MM.1S (cell line): ENCODE results near the gene PCDHA8.
"Not testable (repeated sequence)": the region's sequence is repeated elsewhere in the genome, so short reads cannot be mapped to it uniquely, and the experiment has no call there.

Source experiments
- DNase-seq: peaks from one replicate; pipeline ENCODE4 v3.0.0-alpha.2; 2015
- H2AFZ ChIP-seq: fragments of 300-600 bp; sonication (generic); 2 replicates; pipeline ENCODE4 v1.6.0; 2016; ENCODE audit warnings: antibody characterized with exemption, low read length
- H3F3A ChIP-seq: fragments of 300-600 bp; sonication (generic); 2 replicates; pipeline ENCODE4 v1.6.1; 2016; ENCODE audit warnings: mild to moderate bottlenecking, antibody characterized with exemption, low read length, moderate library complexity, mixed read lengths; ENCODE audit not compliant: insufficient read depth
- H3K27ac ChIP-seq: fragments of 300-600 bp; sonication (generic); 2 replicates; pipeline ENCODE4 v1.5.1; 2016; ENCODE audit warnings: mild to moderate bottlenecking, low read length
- H3K27me3 ChIP-seq: fragments of 300-600 bp; sonication (generic); replicated peaks from 2 replicates; pipeline ENCODE4 v1.6.0; 2016; ENCODE audit warnings: low read length; ENCODE audit not compliant: insufficient read depth
- H3K36me3 ChIP-seq: fragments of 300-600 bp; sonication (generic); replicated peaks from 2 replicates; pipeline ENCODE4 v1.6.1; 2016; ENCODE audit warnings: mild to moderate bottlenecking, low read length, mixed read lengths; ENCODE audit not compliant: insufficient read depth
- H3K4me1 ChIP-seq: fragments of 300-600 bp; sonication (generic); 2 replicates; pipeline ENCODE4 v1.6.1; 2016; ENCODE audit warnings: low read length, mixed read lengths
- H3K4me2 ChIP-seq: fragments of 300-600 bp; sonication (generic); 2 replicates; pipeline ENCODE4 v1.6.0; 2016; ENCODE audit warnings: low read depth, low read length
- H3K4me3 ChIP-seq: fragments of 300-600 bp; sonication (generic); 2 replicates; pipeline ENCODE4 v1.5.1; 2016; ENCODE audit warnings: low read length, mixed read lengths
- H3K79me2 ChIP-seq: fragments of 300-600 bp; sonication (generic); 2 replicates; pipeline ENCODE4 v1.6.1; 2016; ENCODE audit warnings: mixed run types, low read length, mixed read lengths
- H3K9ac ChIP-seq: fragments of 300-600 bp; sonication (generic); 2 replicates; pipeline ENCODE4 v1.6.1; 2016; ENCODE audit warnings: low read length, mixed read lengths
- H3K9me2 ChIP-seq: fragments of 300-600 bp; sonication (generic); replicated peaks from 2 replicates; pipeline ENCODE4 v1.6.1; 2016; ENCODE audit warnings: mild to moderate bottlenecking, low read length, mixed read lengths; ENCODE audit not compliant: insufficient read depth
- H3K9me3 ChIP-seq: fragments of 300-600 bp; sonication (generic); replicated peaks from 2 replicates; pipeline ENCODE4 v1.6.1; 2016; ENCODE audit warnings: mild to moderate bottlenecking, low read length, mixed read lengths; ENCODE audit not compliant: insufficient read depth
- H4K20me1 ChIP-seq: fragments of 300-600 bp; sonication (generic); 2 replicates; pipeline ENCODE4 v1.6.1; 2016; ENCODE audit warnings: mild to moderate bottlenecking, low read length, moderate library complexity, mixed read lengths; ENCODE audit not compliant: insufficient read depth
- EZH2 ChIP-seq: fragments of 300-600 bp; sonication (generic); optimal IDR thresholded peaks from 2 replicates; pipeline ENCODE3; 2017; ENCODE audit warnings: low read depth, mild to moderate bottlenecking, antibody characterized with exemption, low read length, mixed read lengths
- EZH2phosphoT487 ChIP-seq: fragments of 300-600 bp; sonication (generic); IDR thresholded peaks from 2 replicates; pipeline ENCODE4 v1.6.1; 2018; ENCODE audit warnings: antibody characterized with exemption, low read length
- TF ChIP-seq, protein P1 (sequence below): fragments of 300-600 bp; sonication (generic); IDR thresholded peaks from 2 replicates; pipeline ENCODE4 v1.5.1; 2016; ENCODE audit warnings: antibody characterized with exemption, low read length, mixed read lengths

The PCDHA8 gene

DNA sequence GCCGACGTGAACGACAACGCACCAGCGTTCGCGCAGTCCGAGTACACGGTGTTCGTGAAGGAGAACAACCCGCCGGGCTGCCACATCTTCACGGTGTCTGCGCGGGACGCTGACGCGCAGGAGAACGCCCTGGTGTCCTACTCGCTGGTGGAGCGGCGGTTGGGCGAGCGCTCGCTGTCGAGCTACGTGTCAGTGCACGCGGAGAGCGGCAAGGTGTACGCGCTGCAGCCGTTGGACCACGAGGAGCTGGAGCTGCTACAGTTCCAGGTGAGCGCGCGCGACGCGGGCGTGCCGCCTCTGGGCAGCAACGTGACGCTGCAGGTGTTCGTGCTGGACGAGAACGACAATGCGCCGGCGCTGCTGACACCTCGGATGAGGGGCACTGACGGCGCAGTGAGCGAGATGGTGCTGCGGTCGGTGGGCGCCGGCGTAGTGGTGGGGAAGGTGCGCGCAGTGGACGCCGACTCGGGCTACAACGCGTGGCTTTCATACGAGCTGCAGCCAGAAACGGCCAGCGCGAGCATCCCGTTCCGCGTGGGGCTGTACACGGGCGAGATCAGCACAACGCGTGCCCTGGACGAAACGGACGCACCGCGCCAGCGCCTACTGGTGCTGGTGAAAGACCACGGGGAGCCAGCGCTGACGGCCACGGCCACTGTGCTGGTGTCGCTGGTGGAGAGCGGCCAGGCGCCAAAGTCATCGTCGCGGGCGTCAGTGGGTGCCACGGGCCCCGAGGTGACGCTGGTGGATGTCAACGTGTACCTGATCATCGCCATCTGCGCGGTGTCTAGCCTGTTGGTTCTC lies 9.0 kb downstream of the PCDHA8 start:
- H3K79me2 ChIP-seq, H4K20me1 ChIP-seq, H3K9me3 ChIP-seq, H3F3A ChIP-seq, H3K4me1 ChIP-seq, DNase-seq, H3K4me2 ChIP-seq, H2AFZ ChIP-seq, H3K36me3 ChIP-seq, H3K27me3 ChIP-seq, H3K9me2 ChIP-seq, H3K4me3 ChIP-seq, H3K9ac ChIP-seq, H3K27ac ChIP-seq: not testable (repeated sequence)

- Histone ChIP-seq H3K4me3 (no peak within 1 kb of the TSS), H3F3A (no peaks in the 10 kb centered on the region), H3K9me3 (no peaks in the 10 kb centered on the region), H3K36me3 (no peaks in the 10 kb centered on the region), H3K27ac (no peak within 1 kb of the TSS), H3K4me1 (no peaks in the 10 kb centered on the region), H4K20me1 (no peaks in the 10 kb centered on the region), H2AFZ (no peak within 1 kb of the TSS), H3K4me2 (no peak within 1 kb of the TSS), H3K79me2 (no peaks in the 10 kb centered on the region), H3K9me2 (no peaks in the 10 kb centered on the region), H3K9ac (no peak within 1 kb of the TSS), H3K27me3 (no peaks in the 10 kb centered on the region)
- no peak for TF ChIP-seq EZH2
- TF ChIP-seq, protein P1, sequence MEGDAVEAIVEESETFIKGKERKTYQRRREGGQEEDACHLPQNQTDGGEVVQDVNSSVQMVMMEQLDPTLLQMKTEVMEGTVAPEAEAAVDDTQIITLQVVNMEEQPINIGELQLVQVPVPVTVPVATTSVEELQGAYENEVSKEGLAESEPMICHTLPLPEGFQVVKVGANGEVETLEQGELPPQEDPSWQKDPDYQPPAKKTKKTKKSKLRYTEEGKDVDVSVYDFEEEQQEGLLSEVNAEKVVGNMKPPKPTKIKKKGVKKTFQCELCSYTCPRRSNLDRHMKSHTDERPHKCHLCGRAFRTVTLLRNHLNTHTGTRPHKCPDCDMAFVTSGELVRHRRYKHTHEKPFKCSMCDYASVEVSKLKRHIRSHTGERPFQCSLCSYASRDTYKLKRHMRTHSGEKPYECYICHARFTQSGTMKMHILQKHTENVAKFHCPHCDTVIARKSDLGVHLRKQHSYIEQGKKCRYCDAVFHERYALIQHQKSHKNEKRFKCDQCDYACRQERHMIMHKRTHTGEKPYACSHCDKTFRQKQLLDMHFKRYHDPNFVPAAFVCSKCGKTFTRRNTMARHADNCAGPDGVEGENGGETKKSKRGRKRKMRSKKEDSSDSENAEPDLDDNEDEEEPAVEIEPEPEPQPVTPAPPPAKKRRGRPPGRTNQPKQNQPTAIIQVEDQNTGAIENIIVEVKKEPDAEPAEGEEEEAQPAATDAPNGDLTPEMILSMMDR: peak; percentile 10; the same call in 1 of the 2 replicates
- no peak for DNase-seq
Measured at GRCh38 chr5:140855772-140856674, 15.0 kb downstream of the PCDHA8 start, which contains the start of gene PCDHA10. Gene PCDHA10, plus strand, starts transcription at chr5:140855897. Its CDS starts 152 bp downstream, at chr5:140856049.

DNA sequence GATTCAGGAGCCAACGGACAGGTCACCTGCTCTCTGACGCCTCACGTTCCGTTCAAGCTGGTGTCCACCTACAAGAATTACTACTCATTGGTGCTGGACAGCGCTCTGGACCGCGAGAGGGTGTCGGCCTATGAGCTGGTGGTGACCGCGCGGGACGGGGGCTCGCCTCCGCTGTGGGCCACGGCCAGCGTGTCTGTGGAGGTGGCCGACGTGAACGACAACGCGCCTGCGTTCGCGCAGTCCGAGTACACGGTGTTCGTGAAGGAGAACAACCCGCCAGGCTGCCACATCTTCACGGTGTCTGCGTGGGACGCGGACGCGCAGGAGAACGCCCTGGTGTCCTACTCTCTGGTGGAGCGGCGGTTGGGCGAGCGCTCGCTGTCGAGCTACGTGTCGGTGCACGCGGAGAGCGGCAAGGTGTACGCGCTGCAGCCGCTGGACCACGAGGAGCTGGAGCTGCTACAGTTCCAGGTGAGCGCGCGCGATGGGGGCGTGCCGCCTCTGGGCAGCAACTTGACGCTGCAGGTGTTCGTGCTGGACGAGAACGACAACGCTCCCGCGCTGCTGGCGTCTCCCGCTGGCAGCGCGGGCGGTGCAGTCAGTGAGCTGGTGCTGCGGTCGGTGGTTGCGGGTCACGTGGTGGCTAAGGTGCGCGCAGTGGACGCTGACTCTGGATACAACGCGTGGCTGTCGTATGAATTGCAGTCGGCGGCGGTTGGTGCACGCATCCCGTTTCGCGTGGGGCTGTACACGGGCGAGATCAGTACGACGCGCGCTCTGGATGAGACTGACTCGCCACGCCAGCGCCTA lies 16.4 kb downstream of the PCDHA8 start:
- Histone ChIP-seq H4K20me1 (no peaks in the 10 kb centered on the region), H3K27me3 (no peaks in the 10 kb centered on the region), H3K79me2 (no peaks in the 10 kb centered on the region), H3K4me3 (no peak overlapping the region), H3K4me2 (no peak overlapping the region), H3F3A (no peaks in the 10 kb centered on the region), H3K9me2 (no peaks in the 10 kb centered on the region), H3K36me3 (no peaks in the 10 kb centered on the region), H3K9ac (no peak overlapping the region), H3K4me1 (no peaks in the 10 kb centered on the region), H3K27ac (no peak overlapping the region), H3K9me3 (no peaks in the 10 kb centered on the region), H2AFZ (no peak overlapping the region)
- TF ChIP-seq EZH2phosphoT487 (no peak), EZH2 (no peak)
- TF ChIP-seq, protein P1: no peak
- no peak for DNase-seq
